Loucy (cell line): ENCODE measurements around the gene AP1B1.
"Not testable (repeated sequence)": the region's sequence is repeated elsewhere in the genome, so short reads cannot be mapped to it uniquely, and the experiment has no call there.

Experiments
- H2AFZ ChIP-seq: fragments of 200-600 bp; sonication (generic); 2 replicates; pipeline ENCODE4 v1.6.0; 2016; ENCODE audit warnings: antibody characterized with exemption, mild to moderate bottlenecking, low read length, moderate library complexity
- H3F3A ChIP-seq: fragments of 200-600 bp; 2 replicates; pipeline ENCODE4 v1.6.0; 2016; ENCODE audit warnings: antibody characterized with exemption, low read depth, mild to moderate bottlenecking
- H3K27me3 ChIP-seq: fragments of 200-600 bp; sonication (generic); 2 replicates; pipeline ENCODE4 v1.6.1; 2014; ENCODE audit warnings: low read length, mild to moderate bottlenecking; ENCODE audit not compliant: insufficient read depth, poor library complexity, severe bottlenecking
- H3K36me3 ChIP-seq: fragments of 200-600 bp; sonication (generic); 2 replicates; pipeline ENCODE4 v1.6.1; 2016; ENCODE audit warnings: low read length; ENCODE audit not compliant: insufficient read depth
- H3K4me1 ChIP-seq: fragments of 200-600 bp; sonication (generic); 2 replicates; pipeline ENCODE4 v1.5.1; 2014; ENCODE audit warnings: low read length, mild to moderate bottlenecking; ENCODE audit not compliant: insufficient read depth, poor library complexity, severe bottlenecking
- H3K4me2 ChIP-seq: fragments of 200-600 bp; sonication (generic); 2 replicates; pipeline ENCODE4 v1.6.0; 2014; ENCODE audit warnings: antibody characterized with exemption, low read length, low read depth, mild to moderate bottlenecking; ENCODE audit not compliant: poor library complexity, severe bottlenecking
- H3K4me3 ChIP-seq: fragments of 200-600 bp; sonication (generic); 2 replicates; pipeline ENCODE4 v1.5.1; 2014; ENCODE audit warnings: low read length, mild to moderate bottlenecking, mixed read lengths; ENCODE audit not compliant: poor library complexity, severe bottlenecking
- H3K79me2 ChIP-seq: fragments of 200-600 bp; sonication (generic); 2 replicates; pipeline ENCODE4 v1.6.1; 2014; ENCODE audit warnings: low read length; ENCODE audit not compliant: insufficient read depth
- H3K9ac ChIP-seq: fragments of 200-600 bp; sonication (generic); 2 replicates; pipeline ENCODE4 v1.6.0; 2014; ENCODE audit warnings: mild to moderate bottlenecking, low read depth, low read length, moderate library complexity; ENCODE audit not compliant: poor library complexity, severe bottlenecking
- H3K9me2 ChIP-seq: fragments of 200-600 bp; sonication (generic); replicated peaks from 2 replicates; pipeline ENCODE4 v1.6.1; 2016; ENCODE audit warnings: low read depth, low read length, mixed read lengths
- H3K9me3 ChIP-seq: fragments of 200-600 bp; sonication (generic); 2 replicates; pipeline ENCODE4 v1.6.1; 2014; ENCODE audit warnings: mild to moderate bottlenecking, antibody characterized with exemption, low read length, low read depth; ENCODE audit not compliant: insufficient read depth
- H4K20me1 ChIP-seq: fragments of 200-600 bp; sonication (generic); 2 replicates; pipeline ENCODE4 v1.6.0; 2014; ENCODE audit warnings: antibody characterized with exemption, low read length, mild to moderate bottlenecking; ENCODE audit not compliant: insufficient read depth, poor library complexity, severe bottlenecking
- EZH2phosphoT487 ChIP-seq: fragments of 200-600 bp; IDR thresholded peaks from 2 replicates; pipeline ENCODE4 v1.6.1; 2018; ENCODE audit warnings: antibody characterized with exemption, mild to moderate bottlenecking, moderate library complexity, borderline replicate concordance
- TF ChIP-seq, protein P1 (sequence below): fragments of 200-600 bp; sonication (generic); conservative IDR thresholded peaks from 2 replicates; pipeline ENCODE4 v1.5.1; 2014; ENCODE audit warnings: mild to moderate bottlenecking, antibody characterized with exemption, low read length

Gene AP1B1

DNA sequence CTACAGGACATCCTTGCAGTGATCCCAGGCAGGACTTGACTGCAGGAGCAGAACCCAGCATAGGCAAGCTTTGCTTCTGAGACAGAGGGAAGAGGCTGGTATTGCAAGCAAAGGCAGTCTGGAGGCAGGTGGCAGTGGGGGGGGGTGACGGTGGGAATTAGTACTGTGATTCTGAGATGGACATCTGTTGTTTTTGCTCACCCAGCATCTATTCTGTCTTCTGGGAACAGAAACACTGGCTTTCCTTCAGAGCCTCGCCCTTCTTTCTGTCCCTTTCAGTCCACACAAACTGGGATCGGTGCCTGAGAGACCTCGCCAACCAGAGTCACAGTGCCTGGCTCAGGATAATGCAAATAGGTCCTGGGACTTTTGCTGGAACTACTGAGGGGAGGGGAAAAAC lies 41.7 kb downstream of the AP1B1 start:
- peaks cover 81% of the 10 kb centered on the region; the same call in 1 of the 2 replicates for H3K36me3 ChIP-seq
- no peaks in the 10 kb centered on the region for H3F3A ChIP-seq
- no peaks in the 10 kb centered on the region for H3K4me1 ChIP-seq
- H3K4me2 ChIP-seq: no peak overlapping the region
- H2AFZ ChIP-seq: no peak overlapping the region
- no peaks in the 10 kb centered on the region for H3K9me2 ChIP-seq
- no peak for TF ChIP-seq EZH2phosphoT487
- TF ChIP-seq, protein P1, sequence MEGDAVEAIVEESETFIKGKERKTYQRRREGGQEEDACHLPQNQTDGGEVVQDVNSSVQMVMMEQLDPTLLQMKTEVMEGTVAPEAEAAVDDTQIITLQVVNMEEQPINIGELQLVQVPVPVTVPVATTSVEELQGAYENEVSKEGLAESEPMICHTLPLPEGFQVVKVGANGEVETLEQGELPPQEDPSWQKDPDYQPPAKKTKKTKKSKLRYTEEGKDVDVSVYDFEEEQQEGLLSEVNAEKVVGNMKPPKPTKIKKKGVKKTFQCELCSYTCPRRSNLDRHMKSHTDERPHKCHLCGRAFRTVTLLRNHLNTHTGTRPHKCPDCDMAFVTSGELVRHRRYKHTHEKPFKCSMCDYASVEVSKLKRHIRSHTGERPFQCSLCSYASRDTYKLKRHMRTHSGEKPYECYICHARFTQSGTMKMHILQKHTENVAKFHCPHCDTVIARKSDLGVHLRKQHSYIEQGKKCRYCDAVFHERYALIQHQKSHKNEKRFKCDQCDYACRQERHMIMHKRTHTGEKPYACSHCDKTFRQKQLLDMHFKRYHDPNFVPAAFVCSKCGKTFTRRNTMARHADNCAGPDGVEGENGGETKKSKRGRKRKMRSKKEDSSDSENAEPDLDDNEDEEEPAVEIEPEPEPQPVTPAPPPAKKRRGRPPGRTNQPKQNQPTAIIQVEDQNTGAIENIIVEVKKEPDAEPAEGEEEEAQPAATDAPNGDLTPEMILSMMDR: no peak
- H3K79me2 ChIP-seq: no peaks in the 10 kb centered on the region
- no peaks in the 10 kb centered on the region for H3K9me3 ChIP-seq
- H4K20me1 ChIP-seq: no peaks in the 10 kb centered on the region
- H3K4me3 ChIP-seq: no peak overlapping the region
- no peak overlapping the region for H3K9ac ChIP-seq
- H3K27me3 ChIP-seq: no peaks in the 10 kb centered on the region

DNA sequence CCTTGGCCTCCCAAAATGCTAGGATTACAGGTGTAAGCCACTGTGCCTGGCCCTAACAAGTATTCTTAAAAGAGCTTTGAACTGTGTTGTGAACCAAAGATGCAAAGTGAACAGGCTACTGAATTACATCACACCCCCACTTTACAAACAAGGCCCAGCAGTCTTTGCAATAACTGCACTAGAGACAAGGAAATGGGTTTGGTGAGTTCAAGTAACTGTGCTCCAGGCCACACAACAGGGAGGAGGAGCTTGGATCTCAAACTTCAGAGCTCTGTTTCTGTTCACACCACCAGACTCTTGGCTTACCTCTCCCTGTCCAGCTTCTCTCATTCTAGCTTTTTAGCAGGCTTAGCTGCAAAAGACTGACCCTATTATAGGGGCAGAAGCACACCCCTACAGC lies 42.4 kb downstream of the AP1B1 start:
- no peak overlapping the region for H3K4me3 ChIP-seq
- no peaks in the 10 kb centered on the region for H3K9me2 ChIP-seq
- no peaks in the 10 kb centered on the region for H3K79me2 ChIP-seq
- peaks cover 81% of the 10 kb centered on the region; the same call in 1 of the 2 replicates for H3K36me3 ChIP-seq
- no peaks in the 10 kb centered on the region for H3F3A ChIP-seq
- H3K4me2 ChIP-seq: no peak overlapping the region
- no peak for TF ChIP-seq EZH2phosphoT487
- TF ChIP-seq, protein P1: no peak
- H3K4me1 ChIP-seq: no peaks in the 10 kb centered on the region
- H3K9me3 ChIP-seq: no peaks in the 10 kb centered on the region
- H2AFZ ChIP-seq: no peak overlapping the region
- H3K9ac ChIP-seq: no peak overlapping the region
- H3K27me3 ChIP-seq: no peaks in the 10 kb centered on the region
- H4K20me1 ChIP-seq: no peaks in the 10 kb centered on the region

DNA sequence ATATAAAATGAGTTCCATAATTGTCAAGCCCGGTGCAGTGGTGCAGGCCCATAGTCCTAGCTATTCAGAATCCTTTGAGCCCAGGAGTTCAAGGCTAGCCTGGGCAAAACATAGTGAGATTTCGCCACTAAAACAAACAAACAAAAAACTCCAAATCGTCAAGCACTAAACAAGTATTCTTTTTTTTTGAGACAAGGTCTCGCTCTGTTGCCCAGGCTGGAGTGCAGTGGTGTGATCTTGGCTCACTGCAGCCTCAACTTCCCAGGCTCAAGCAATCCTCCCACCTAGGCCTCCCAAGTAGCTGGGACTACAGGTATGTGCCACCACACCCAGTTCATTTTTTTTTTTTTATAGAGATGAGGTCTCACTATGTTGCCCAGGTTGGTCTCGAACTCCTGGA lies 43.5 kb downstream of the AP1B1 start:
- not testable (repeated sequence) for H3K4me3 ChIP-seq, H3K9ac ChIP-seq, H3K27me3 ChIP-seq, H4K20me1 ChIP-seq, H3F3A ChIP-seq, H3K9me2 ChIP-seq, H3K4me1 ChIP-seq, H3K79me2 ChIP-seq, H3K9me3 ChIP-seq, H2AFZ ChIP-seq, H3K4me2 ChIP-seq
- peaks cover 80% of the 10 kb centered on the region; the same call in 1 of the 2 replicates for H3K36me3 ChIP-seq

DNA sequence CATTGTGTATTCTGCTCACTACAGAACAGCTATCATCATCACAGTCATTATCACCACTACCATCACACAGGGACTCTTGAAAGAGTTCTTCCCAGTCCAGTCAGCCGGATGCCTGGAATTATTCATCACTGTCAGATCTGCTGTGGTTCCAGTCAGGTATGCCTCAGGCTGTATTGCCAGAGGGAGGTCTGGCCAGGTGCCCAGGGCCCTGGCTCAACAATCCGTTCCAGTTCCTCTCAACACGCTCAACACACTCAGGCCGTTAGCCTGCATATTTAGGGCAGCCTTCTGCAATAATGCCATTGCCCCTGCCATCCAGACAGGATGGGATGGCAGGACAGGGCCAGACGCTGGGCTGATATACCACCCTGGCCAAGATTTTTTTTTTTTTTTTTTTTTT lies 44.2 kb downstream of the AP1B1 start:
- no peak for TF ChIP-seq EZH2phosphoT487
- TF ChIP-seq, protein P1: no peak
- Histone ChIP-seq H4K20me1 (no peaks in the 10 kb centered on the region), H3K4me3 (no peak overlapping the region), H2AFZ (no peak overlapping the region), H3K79me2 (no peaks in the 10 kb centered on the region), H3K9ac (no peak overlapping the region), H3K9me3 (no peaks in the 10 kb centered on the region), H3K36me3 (peaks cover 81% of the 10 kb centered on the region; the same call in 1 of the 2 replicates), H3K4me2 (no peak overlapping the region), H3K4me1 (no peaks in the 10 kb centered on the region), H3K27me3 (no peaks in the 10 kb centered on the region), H3F3A (no peaks in the 10 kb centered on the region), H3K9me2 (no peaks in the 10 kb centered on the region)
